HG03097 (cell line): ENCODE data around the gene KCNE3.

Experiments used
- ATAC-seq: cut with Tn5 transposase; IDR thresholded peaks from one replicate; pipeline ENCODE4 v1.9.1; 2021; ENCODE audit not compliant: unreplicated experiment, low FRiP score

The KCNE3 gene

DNA sequence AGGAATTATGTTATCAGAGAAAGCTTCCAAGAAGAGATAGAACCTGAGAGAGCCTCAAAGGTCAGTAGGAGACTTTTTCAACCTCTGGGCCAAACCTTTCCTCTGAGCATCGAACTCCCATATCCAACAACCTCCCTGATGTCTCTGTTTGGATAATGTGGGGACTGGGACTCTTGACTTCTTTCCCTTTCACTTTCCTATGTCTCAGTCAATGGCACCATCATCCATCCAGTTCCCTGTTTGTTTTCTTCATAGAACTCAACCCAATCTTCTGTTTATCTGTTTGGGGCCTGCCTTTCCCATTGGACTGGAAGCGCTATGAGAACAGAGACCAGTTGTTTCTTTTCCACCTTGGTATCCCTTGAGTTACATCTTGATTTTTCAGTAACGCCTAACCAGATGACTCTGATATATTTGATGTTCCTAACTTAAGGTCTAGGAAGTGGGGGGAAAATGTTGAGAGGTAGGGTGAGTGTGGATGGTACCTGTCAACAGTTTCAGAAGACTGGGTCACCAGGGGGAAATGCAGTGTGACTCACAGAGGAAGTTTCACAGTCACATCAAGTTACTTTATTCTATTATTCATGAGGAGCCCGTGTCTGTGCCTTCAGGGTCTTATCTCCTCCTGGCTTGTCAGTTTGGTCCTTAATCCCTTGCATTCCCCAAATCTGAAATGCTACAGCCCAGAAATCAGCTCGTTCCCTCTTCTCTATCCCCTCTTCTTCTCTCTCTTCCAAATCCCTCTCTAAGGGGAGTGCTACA lies 4.5 kb upstream of the KCNE3 start:
- no peak for ATAC-seq

DNA sequence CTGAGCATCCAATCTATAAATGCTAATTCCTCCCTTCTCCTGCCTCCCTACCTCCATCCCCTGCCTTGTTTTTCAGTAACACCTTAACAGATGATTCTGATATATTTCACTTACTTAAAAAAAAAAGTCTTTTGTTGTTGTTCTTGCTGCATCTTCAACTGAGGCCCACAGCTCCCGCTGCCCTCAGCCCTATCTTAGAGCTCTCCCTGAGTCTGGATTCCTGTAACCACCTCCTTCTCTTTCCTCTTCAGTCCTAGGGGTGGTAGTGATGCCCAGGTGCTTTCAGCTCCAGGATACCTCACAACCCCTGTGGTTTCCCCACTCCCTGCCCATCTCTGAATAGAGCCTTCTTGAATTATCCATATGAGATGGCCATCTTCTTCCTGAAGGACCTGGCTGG lies 3.7 kb upstream of the KCNE3 start:
- no peak for ATAC-seq

DNA sequence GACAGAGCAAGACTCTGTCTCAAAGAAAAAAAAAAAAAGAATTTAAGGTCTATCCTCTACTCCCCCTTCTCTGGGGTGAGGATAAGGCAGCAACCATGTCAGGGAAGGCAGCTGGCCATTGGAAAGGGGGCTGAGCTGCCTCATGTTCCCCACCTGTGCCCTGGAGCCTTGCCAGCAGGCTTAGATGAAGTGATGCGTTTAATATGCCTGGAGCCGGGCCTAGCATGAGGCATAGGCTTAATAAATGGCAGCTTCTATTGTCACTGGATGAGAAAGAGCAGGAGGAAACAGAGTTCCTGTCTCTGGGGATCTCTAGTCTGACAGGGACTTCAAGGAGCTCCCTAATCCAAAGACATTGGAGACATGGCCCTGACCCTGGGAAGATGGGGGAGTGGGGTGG lies 3.2 kb upstream of the KCNE3 start:
- no peak for ATAC-seq

DNA sequence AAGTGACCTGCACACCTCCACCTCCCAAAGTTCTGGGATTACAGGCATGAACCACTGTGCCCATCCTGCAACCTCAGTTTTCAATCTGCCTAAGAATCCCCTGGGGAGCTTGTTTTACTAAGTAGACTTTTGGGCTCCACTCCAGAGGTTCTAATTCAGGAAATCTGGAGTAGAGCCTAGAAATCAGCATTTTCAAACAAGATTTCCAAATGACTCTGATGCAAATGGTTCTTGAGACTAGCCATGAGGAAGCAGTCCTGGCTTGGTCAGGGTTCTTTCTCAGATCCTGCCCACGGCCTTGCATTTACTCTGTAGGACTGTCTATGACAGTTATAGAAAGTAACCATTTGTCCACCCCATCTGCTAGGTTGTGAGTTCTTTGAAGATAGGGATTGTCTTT lies 1.6 kb upstream of the KCNE3 start:
- ATAC-seq, result no peak

DNA sequence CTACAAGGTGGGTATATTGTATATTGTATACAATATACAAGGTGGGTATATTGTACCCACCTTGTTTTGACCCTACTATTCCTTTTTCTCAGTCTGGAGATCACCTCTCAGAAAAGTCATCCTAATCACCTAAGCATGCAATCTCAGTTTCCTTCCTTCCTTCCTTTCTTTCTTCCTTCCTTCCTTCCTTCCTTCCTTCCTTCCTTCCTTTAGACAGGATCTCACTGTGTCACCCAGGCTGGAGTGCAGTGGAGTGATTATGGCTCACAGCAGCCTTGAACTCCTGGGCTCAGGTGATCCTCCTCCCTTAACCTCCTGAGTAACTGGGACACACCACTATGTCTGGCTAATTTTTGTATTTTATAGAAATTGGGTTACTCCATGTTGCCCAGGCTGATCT lies 1.2 kb upstream of the KCNE3 start:
- ATAC-seq, result no peak

DNA sequence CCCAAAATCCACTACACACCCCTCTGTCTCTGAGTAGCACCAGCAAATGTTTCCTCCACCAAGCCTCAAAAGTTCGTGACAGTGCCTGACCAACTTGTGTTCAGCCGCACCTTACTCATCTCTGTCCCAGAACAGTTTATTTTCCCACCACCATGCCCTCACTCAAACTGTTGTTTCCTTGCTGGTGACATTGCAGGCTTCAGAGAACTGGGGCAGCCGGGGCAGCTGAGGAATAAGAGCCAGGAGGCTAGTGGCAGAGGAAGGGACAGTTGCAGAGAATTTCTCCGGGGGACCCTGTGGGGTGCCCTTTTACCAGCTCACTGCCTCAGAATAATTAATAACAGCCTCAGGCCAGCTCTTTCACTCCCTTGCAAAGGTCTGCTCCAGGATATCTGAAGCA lies 709 bp upstream of the KCNE3 start:
- ATAC-seq, result no peak

DNA sequence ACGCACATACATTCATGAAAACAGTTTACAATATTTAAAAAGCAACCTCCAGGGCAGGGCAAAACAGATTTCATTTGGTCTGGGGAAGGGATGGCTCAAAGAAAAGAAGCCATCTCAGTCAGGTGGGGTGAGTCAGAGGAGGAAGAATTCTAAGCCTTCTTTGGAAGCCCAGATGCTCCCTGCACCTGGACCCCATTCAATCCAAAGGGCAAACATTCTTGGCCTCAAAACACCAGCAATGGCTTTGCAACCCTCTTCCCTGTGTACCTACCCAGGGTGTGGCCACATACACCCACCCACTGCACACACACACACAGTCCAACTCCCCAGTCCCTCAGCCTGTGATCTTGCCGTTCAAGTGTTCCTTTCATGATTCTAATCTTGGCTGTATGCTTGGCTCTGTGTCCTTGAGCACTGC lies 2.0 kb downstream of the KCNE3 start:
- ATAC-seq, result no peak

DNA sequence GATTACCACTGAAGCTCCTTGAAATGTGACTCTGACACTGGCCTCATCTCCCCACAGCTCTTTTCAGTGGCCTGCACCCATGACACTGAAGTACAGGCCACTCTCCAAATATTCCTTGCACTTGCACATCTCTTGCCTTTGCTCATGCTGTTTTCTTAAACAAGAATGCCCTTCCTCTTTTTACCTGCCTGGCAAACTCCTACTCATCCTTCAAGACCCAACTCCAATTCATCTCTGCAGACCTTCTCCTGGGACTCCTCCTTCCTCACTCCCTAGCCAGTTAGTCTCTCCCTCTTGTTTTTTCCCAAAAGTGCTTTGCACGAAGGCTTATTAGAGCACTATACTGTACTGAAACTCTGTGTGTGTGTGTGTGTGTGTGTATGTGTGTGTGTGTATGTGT lies 2.6 kb downstream of the KCNE3 start:
- no peak for ATAC-seq

DNA sequence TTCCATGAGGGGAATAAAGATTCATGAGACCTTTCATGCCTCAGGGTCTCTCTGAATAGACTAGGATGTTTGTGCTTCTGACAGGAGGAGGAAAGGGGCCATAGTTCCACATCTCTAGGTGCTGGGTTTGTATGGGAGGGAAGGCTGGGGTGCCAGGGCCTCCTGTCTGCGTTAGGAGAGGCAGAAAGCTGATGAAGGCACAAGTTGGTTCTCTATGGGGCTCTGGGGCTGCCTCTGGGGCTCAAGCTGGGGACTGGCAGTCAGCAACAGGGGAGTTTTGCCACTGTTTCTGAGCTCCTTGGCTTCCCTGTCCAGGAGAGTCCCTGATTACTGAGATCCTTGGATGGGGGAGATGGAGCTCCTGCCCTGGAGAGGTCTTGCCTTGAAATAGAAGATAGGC lies 4.1 kb downstream of the KCNE3 start:
- ATAC-seq, result no peak

DNA sequence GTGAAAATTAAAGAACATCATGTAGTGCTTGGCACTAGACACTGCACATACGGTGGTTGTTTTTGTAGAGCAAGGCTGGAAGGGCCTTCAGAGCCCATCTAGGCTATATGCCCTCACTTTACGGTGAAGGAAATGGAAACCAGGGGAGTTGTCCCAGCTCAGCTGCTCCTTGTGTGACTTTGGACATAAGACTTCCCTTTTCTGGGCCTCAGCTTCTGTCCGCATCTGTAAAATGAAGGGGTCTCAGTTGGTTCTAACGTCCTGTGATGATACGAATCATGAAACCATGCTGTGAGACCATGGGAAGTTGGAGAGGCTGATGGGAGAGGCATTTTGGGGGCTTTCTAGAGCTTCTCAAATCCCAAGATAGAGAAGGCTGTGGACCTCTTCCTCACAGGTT lies 4.7 kb downstream of the KCNE3 start:
- ATAC-seq, result no peak

DNA sequence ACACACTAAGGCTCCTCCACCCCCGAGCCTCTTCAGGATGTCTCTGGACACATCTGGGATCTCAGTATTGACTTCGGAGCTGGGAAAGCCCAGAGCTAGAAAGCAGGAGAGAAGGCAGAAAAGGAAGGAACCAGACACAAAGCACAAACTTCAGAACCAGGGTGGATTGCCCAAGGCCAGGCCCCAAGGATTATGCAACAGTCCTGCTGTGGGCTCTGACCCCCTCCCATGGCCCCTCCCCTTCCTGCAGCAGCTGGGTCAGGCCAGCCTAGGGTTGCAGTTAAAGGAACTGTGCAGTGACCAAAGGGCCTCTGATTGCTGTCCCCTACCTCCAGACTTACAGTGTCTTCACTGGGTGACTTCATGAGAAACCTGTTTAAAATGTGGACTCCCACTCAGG lies 5.3 kb downstream of the KCNE3 start:
- ATAC-seq, result no peak

DNA sequence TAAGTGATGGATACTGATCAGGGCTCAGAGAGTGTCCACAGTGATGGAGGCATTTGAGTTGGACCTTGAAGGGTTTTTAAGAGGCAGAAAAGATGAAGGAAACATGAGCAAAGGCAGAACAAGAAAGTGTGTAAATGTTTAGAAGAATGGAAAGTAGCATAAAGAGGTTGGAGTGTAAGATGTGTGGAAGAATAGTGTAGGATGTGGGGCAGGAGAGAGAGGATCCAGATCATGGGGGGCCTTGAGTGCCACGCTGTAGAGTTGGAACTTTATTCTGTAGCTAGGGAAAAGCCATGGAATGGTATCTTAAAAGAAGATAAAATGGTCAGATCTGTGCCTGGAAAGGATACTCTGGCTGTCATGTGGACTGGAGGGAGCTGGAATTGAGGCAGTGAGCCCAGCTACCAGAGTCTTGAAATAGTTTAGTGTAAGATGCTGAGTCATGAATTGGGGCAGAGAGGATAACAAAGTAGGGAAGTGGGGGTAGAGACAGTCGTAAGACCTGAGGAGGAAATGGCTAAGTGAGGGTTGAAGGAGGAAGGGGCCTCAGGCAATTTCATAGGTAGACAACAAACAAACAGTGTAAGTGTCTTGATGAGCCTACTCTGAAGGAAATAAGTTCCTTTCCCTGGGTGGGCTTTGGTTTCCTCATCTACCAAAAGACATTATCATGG lies 6.7 kb downstream of the KCNE3 start:
- ATAC-seq, result no peak

DNA sequence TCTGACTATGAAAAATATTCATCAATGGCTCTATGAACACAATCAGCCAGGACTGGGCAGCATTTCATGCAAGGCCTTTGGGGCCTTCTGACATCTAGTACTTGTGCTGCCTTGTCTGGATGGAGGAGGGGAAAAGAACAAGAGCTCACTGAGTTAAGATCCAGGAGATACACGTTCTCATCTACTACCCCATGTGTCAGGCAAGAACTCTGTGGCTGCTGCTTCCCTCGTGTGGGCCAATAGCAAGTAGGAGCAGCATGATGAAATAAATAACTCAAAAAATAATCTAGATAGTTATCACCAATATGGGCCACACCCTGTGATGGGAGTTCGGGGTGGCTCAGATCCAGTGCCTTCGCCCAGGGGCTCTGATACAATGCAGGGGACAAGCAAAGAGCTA lies 7.3 kb downstream of the KCNE3 start:
- ATAC-seq, result no peak

DNA sequence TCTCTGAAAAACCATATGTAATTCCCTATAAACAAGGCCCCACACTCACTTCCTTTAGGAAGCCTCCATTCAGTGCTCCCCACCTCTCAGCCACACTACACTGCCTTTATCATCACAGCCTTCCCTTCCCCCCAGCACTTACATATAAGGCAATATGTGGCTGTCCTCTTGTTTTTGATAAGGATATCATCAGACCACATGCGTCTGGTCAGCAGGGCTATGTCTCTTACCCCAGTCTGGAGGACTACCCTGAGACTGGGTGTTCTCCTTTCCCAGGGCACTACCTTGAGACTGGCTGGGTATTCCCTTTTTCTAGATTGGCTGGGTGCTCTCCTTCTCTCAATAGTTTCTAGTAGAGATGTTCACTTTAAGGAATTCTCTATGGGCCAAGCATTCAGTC lies 7.8 kb downstream of the KCNE3 start:
- ATAC-seq, result no peak

DNA sequence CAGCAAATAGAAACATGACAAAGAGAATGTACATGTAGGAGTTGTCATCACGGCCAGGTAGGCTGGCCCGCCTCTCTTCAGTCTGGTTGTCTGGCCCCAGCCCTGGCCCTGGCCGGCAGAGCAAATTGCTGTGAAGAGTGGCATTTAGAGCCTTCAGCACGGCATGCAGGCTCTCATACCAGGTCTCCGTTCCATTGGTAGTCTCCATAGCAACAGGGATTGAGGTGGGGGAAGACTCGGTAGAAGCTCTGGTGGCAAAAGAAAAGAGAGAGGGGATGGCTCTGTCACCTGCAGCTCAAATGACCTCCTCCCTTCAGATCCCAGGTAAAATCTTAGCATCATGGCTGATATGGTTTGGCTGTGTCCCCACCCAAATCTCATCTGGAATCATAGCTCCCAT lies 10.0 kb downstream of the KCNE3 start:
- ATAC-seq, result no peak

DNA sequence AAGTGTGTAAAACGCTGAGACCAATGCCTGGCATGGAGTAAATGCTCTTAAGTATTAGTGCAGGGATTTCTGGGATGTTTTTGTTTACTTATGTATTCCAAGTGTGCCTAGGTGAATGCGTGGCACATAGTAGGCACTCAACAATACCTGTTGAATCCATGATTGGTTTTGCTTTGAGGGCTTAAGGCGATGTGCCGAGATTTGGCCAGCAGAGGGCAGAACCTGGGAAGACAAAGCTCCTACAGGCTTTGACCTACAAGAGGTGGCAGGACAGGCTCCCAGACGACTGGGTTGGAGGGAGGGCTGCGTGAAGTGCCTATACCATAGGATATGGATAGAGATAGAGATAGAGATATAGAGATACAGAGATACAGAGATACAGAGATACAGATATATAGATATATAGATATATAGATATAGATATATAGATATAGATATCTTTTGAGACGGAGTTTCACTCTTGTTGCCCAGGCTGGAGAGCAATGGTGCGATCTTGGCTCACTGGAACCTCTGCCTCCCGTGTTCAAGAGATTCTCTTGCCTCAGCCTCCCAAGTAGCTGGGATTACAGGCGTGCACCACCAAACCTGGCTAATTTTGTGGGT lies 13.9 kb downstream of the KCNE3 start:
- ATAC-seq, result no peak

DNA sequence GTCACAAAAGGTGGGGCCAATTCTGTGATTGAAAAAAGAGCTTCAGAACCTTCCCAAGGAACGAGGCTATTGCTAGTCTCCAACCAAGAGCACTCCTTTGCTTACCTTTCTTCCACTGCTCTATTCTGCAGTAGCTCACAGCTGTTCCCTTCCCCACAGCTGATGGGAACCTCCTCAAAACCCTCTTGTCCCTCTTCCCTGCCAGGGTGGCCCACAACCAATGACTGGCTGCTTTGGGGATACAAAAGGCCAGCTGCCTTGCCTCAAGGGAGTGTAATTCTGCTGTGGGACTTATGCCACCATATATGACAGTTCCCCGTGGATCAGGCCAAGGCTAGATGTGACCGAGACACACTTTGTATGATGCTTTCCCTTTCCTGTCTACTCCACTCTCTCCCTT lies 15.0 kb downstream of the KCNE3 start:
- ATAC-seq, result no peak

DNA sequence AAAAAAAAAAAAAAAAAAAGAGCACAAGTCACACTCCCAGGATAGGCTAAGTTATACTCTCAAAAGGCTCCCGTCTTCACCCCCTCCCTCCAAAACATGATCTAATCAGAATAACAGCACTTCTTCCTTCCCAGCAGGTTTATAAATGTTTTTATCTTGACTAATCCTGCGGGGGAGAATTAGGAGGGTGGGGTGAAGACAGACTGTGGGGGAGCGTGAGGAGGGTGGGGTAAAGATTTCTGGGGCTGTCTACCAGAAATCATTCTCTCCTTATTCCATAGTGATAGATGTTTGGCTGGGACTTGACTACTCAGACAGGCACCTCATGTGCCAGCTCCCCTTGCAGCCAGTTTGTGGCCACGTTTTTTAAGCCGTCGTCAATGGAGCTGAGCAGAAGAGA lies 17.0 kb downstream of the KCNE3 start:
- no peak for ATAC-seq

DNA sequence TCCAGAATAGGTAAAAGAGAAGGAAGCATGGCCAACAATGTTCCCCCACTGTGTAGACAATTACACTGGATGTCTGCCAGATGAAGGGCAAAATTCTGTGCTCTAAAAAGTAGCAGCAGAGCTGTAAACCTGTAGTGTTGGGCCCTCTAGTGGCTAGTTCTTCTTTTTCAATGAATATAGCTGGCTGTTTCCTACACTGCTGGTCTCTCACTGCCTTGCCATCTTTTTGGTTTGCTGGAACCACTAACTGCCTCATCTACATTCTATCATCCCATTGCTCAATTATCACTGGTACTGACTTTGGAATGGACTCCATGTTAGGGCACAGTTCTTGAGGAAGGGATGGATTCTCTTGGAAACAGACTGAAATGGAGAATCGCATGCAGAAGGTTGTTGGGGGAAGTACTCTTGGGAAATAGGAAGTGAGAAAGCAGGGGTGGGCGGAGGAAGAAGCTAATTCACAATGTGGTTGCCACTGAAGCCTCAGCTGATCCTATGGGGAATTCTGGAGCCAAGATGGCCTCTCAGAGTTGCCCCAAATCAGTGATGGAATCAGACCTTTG lies 17.9 kb downstream of the KCNE3 start:
- peak; percentile 70 for ATAC-seq

DNA sequence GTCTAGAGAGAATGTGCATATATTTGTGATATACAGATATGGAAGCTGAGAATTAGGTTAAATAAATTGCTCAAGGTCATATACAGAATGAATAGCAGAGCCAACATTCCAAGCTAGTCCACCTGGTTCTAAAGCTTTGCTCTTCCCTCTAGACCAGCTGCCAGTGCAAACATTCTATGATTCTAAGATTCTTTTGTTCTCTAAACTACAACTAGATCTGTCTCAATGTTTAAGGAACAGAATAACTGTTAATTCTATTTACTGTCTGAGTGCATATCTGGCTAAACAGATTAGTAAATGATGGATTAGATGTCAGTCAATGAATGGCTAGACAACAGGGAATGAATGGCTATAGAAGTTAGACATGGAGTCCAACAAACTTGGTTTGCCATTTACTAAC lies 19.6 kb downstream of the KCNE3 start:
- ATAC-seq, result no peak

DNA sequence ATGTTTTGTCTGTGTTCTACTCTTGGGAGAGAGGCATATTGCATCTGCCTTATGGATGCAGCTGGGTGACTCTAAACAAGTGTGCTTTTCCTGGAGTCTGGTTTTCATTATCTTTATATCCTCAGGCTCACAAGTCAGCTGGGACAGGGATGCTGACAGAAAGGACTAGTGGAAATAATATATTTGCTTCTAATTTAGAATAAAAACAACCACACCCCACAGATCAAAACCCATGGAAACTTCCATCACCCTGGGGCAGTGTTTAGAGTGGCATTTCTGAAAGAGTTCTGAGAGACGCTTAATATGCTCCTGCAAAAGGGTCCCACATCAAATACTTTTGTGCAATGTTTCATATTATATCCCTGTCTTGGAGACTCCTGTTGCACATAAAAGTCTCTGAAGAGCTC lies 20.8 kb downstream of the KCNE3 start:
- ATAC-seq, result no peak
